Activated naive CD4-positive, alpha-beta T cell treated with anti-CD3 and anti-CD28 coated beads for 36 hours (primary cell): ENCODE results near the gene ATP4B. TPM values are rescaled to one million over a fixed set of nuclear protein-coding genes. Genes with fewer than 3 reads are reported as not detected.

ENCODE experiments used
- CTCF ChIA-PET: fragments of 350-600 bp; sonication (Branson Sonifier 250); formaldehyde crosslinking; loops from one replicate; lab custom pipeline; 2021; ENCODE audit warnings: antibody characterized with exemption; lab: Charles Lee
- DNase-seq: peaks from one replicate; pipeline ENCODE4 v3.0.0-alpha.2; 2020
- H3K27ac Mint-ChIP-seq: one replicate; pipeline ENCODE4 v1.8.0; 2021; ENCODE audit warnings: mild to moderate bottlenecking, mixed read lengths
- H3K27me3 Mint-ChIP-seq: one replicate; pipeline ENCODE4 v1.8.0; 2021; ENCODE audit warnings: low read depth, mixed read lengths
- H3K36me3 Mint-ChIP-seq: one replicate; pipeline ENCODE4 v1.8.0; 2021; ENCODE audit warnings: low read depth, mixed read lengths
- H3K4me1 Mint-ChIP-seq: one replicate; pipeline ENCODE4 v1.8.0; 2021; ENCODE audit warnings: low read depth, mixed read lengths
- H3K4me3 Mint-ChIP-seq: one replicate; pipeline ENCODE4 v1.8.0; 2021; ENCODE audit warnings: mild to moderate bottlenecking, moderate library complexity, mixed read lengths
- H3K9me3 Mint-ChIP-seq: one replicate; pipeline ENCODE4 v1.8.0; 2021; ENCODE audit warnings: mixed read lengths
- intact Hi-C: fragments of 100-400 bp; cut with micrococcal nuclease; formaldehyde crosslinking; loops from one replicate; pipeline ENCODE4 v1.15.1; 2023
- total RNA-seq, 2 experiments: library from RNA; stranded (reverse); gene quantifications; one replicate each; pipeline ENCODE4 v1.2.3, GENCODE V29; 2021

The ATP4B gene
- total RNA-seq, 2 experiments from 2014 or later = not detected

GRCh38 chr13:113616281-113616906, 41.6 kb downstream of the ATP4B start:
- Mint-ChIP-seq H3K4me1 (no peaks in the 10 kb centered on the region), H3K9me3 (no peaks in the 10 kb centered on the region), H3K27me3 (no peaks in the 10 kb centered on the region), H3K4me3 (no peak overlapping the region), H3K36me3 (peaks cover 25% of the 10 kb centered on the region), H3K27ac (no peak overlapping the region)
- DNase-seq = no peak
- CTCF ChIA-PET = no interaction called here
- intact Hi-C loops = no loop called here

DNA sequence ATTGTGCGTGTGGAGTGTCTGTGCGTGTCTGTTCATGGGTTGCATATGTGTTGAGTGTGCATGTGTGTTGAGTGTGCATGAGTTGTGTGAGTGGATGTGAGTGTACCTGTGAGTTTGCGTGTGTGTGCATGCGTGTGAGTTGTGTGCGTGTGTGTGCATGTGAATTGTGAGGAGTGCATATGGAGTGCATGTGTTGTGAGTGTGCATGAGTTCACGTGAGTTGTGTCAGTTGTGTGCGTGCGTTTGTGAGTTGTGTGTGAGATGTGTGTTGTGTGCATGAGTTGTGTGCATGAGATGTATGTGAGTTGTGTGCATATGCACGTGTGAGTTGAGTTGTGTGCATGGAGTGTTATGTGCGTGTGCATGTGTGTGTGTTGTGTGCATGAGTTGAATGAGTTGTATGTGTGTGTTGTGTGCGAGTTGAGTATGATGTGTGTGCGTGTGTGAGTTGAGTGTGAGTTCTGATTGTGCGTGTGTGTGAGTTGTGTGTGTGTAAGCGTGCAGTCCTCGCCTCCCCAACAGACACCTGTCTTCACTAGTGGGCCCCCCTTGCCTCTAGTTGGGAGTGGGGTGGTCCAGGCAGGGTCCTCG, 44.1 kb downstream of the ATP4B start:
- Mint-ChIP-seq H3K9me3 (no peaks in the 10 kb centered on the region), H3K27me3 (no peaks in the 10 kb centered on the region), H3K36me3 (peaks cover 34% of the 10 kb centered on the region), H3K27ac (no peak overlapping the region), H3K4me3 (no peak overlapping the region), H3K4me1 (no peaks in the 10 kb centered on the region)
- DNase-seq = no peak
- CTCF ChIA-PET = no interaction called here
- intact Hi-C loops = no loop called here

GRCh38 chr13:113612607-113613006, 45.4 kb downstream of the ATP4B start:
- no peak overlapping the region for H3K4me3 Mint-ChIP-seq
- intact Hi-C loops = no loop called here
- H3K9me3 Mint-ChIP-seq = no peaks in the 10 kb centered on the region
- DNase-seq = no peak
- H3K27me3 Mint-ChIP-seq = no peaks in the 10 kb centered on the region
- peaks cover 3% of the 10 kb centered on the region for H3K4me1 Mint-ChIP-seq
- H3K27ac Mint-ChIP-seq = no peak overlapping the region
- peaks cover 28% of the 10 kb centered on the region for H3K36me3 Mint-ChIP-seq
- CTCF ChIA-PET = interaction anchor here (0.5 kb wide), 1 partner anchor 578 kb away, joined by 6 read pairs; no protein-coding TSS in a partner anchor

DNA sequence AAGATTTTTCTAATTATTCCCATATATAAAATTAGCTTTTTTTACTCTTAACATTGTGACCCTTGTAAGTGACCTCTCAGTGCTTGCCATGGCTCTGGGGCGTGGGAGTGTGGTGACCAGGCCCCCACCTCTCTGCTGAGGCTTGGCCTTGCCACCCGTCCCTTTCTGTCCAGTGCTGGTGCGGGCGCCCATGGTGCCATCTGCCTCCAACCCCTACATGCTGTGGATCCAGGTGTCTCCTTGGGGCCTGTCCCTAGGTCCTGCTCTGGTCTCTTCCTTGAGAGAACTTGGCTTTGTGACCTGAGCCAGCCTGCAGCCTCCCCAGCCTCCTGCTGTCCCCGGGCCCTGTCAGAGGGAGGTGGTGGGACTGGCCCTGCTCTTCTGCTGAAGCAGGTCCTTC, 46.0 kb downstream of the ATP4B start:
- intact Hi-C loops = no loop called here
- Mint-ChIP-seq H3K36me3 (peaks cover 28% of the 10 kb centered on the region), H3K9me3 (no peaks in the 10 kb centered on the region), H3K4me3 (no peak overlapping the region), H3K4me1 (peaks cover 3% of the 10 kb centered on the region), H3K27ac (no peak overlapping the region), H3K27me3 (no peaks in the 10 kb centered on the region)
- DNase-seq = no peak
- CTCF ChIA-PET = no interaction called here

- no peak overlapping the region for H3K27ac Mint-ChIP-seq
Observed at GRCh38 chr13:113610266-113610665, 47.7 kb downstream of the ATP4B start.

GRCh38 chr13:113609616-113610015, 48.4 kb downstream of the ATP4B start:
- DNase-seq = no peak
- Mint-ChIP-seq H3K27ac (no peak overlapping the region), H3K27me3 (no peaks in the 10 kb centered on the region), H3K36me3 (peaks cover 29% of the 10 kb centered on the region), H3K4me1 (peaks cover 8% of the 10 kb centered on the region), H3K4me3 (no peak overlapping the region), H3K9me3 (no peaks in the 10 kb centered on the region)
- intact Hi-C loops = no loop called here
- CTCF ChIA-PET = no interaction called here

More at GRCh38 chr13:113610266-113610665, 47.7 kb downstream of the ATP4B start:
- peaks cover 23% of the 10 kb centered on the region for H3K36me3 Mint-ChIP-seq
- H3K4me1 Mint-ChIP-seq = peaks cover 5% of the 10 kb centered on the region
- no peak overlapping the region for H3K4me3 Mint-ChIP-seq
- intact Hi-C loops = no loop called here
- no peak for DNase-seq
- H3K9me3 Mint-ChIP-seq = no peaks in the 10 kb centered on the region
- H3K27me3 Mint-ChIP-seq = no peaks in the 10 kb centered on the region
- CTCF ChIA-PET = no interaction called here

- H3K27me3 Mint-ChIP-seq = no peaks in the 10 kb centered on the region
- CTCF ChIA-PET = no interaction called here
- H3K9me3 Mint-ChIP-seq = no peaks in the 10 kb centered on the region
- no peak overlapping the region for H3K4me3 Mint-ChIP-seq
- peaks cover 29% of the 10 kb centered on the region for H3K36me3 Mint-ChIP-seq
- peaks cover 8% of the 10 kb centered on the region for H3K4me1 Mint-ChIP-seq
- no peak overlapping the region for H3K27ac Mint-ChIP-seq
- DNase-seq = no peak
- intact Hi-C loops = no loop called here
Observed at GRCh38 chr13:113608967-113609533, 48.9 kb downstream of the ATP4B start.

DNA sequence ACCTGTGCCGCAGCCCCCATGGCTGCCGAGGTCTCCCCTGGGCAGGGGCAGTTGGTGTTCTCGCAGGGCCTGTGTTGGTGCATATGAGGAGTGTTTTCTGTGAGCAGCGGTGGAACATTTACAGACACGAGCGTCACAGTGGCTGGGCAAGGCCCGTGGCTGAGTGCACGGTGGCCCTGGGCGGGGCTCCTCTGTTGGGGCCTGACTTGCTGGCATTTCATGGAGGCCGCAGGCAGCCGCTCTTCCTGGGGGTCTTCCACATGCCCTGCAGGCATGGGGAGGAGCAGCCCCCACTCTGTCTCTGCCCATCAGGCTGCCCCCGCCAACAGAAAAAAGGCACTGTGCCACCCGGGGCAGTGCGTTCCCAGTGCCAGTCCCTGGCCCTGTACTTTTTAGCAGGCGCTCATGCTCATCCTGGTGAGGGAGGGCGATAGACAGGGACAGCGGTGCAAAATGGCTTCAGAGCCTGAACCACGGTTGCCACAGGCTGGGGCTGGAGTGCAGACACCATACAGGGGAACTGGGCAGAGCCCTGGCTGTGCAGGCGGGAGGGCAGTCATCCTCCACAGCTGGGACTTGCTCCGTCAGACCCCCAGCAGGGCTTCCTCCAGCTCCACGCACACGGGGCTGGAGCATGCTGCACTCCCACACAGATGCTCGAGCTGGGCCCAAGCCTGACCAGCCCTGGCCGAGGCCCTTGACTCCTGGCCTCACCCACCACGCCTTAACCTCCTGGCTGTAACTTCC, 49.9 kb downstream of the ATP4B start:
- no peak overlapping the region for H3K4me3 Mint-ChIP-seq
- H3K27ac Mint-ChIP-seq = no peak overlapping the region
- no peak for DNase-seq
- intact Hi-C loops = no loop called here
- peaks cover 9% of the 10 kb centered on the region for H3K4me1 Mint-ChIP-seq
- H3K9me3 Mint-ChIP-seq = no peaks in the 10 kb centered on the region
- CTCF ChIA-PET = no interaction called here
- peaks cover 29% of the 10 kb centered on the region for H3K36me3 Mint-ChIP-seq
- no peaks in the 10 kb centered on the region for H3K27me3 Mint-ChIP-seq

DNA sequence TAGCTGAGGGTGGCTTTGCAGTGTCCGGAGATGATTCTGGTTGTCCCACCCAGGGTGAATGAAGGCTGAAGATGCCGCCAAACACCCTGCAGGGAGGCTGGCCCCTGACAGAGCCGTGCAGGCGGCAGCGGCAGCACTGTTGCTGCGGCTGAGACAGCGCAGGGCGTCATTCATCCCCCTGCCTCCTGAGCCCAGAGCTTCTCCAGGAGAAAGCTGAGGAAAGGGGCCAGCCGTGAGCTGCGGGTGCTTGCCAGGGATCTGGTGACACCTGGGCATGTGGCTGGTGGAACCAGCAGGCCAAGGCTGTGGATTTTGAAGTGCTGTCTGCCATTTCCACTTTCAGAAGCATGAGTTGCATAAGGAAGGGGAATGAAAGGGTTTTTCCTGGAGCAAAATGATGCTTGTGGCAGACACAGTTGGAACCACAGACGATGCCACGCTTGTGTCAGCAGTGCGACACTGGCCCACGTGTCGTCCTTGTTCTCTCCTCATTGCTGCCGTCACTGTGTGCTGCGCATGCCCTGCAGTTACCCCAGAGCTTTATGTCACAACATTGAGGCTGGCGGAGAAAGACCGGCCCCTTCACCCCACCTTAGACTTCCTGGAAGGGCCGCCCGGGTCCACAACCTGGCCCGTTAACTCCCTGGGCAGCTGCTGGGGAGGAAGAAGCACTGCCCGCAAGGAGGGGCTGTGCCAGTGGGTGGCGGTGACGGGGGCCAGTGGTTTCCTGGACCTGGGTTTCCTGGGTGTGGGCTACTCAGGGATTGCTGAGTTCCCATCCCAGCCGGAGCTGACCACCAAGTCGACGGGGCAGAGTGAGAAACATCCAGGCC, 50.7 kb downstream of the ATP4B start:
- Mint-ChIP-seq H3K27me3 (no peaks in the 10 kb centered on the region), H3K4me3 (no peak overlapping the region), H3K4me1 (peaks cover 11% of the 10 kb centered on the region), H3K36me3 (peaks cover 25% of the 10 kb centered on the region), H3K27ac (no peak overlapping the region), H3K9me3 (no peaks in the 10 kb centered on the region)
- intact Hi-C loops = no loop called here
- CTCF ChIA-PET = no interaction called here
- DNase-seq = no peak

DNA sequence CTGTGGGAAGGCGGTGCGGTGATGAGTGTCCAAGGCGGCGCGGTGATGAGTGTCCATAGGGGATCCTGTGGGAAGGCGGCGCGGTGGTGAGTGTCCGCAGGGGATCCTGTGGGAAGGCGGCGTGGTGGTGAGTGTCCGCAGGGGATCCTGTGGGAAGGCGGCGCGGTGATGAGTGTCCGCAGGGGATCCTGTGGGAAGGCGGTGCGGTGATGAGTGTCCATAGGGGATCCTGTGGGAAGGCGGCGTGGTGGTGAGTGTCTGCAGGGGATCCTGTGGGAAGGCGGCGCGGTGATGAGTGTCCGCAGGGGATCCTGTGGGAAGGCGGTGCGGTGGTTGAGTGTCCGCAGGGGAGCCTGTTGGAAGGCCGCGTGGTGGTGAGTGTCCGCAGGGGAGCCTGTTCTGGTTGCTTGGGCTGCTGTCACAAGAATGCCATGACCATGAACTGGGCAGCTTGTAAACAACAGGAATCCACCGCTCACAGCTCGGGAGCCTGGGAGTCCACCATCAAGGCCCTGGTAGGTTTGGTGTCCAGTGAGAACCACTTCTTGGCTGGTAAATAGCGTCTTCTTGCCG, 52.0 kb downstream of the ATP4B start:
- peaks cover 22% of the 10 kb centered on the region for H3K36me3 Mint-ChIP-seq
- DNase-seq = no peak
- peaks cover 18% of the 10 kb centered on the region for H3K4me1 Mint-ChIP-seq
- H3K9me3 Mint-ChIP-seq = no peaks in the 10 kb centered on the region
- CTCF ChIA-PET = no interaction called here
- intact Hi-C loops = no loop called here
- H3K4me3 Mint-ChIP-seq = no peak overlapping the region
- H3K27me3 Mint-ChIP-seq = no peaks in the 10 kb centered on the region
- H3K27ac Mint-ChIP-seq = no peak overlapping the region

- Mint-ChIP-seq H3K27ac (no peak overlapping the region), H3K27me3 (no peaks in the 10 kb centered on the region), H3K36me3 (peaks cover 23% of the 10 kb centered on the region), H3K4me3 (no peak overlapping the region), H3K4me1 (peaks cover 20% of the 10 kb centered on the region), H3K9me3 (no peaks in the 10 kb centered on the region)
- DNase-seq = no peak
- intact Hi-C loops = no loop called here
- CTCF ChIA-PET = no interaction called here
Observed at GRCh38 chr13:113605461-113605860, 52.5 kb downstream of the ATP4B start.

- intact Hi-C loops = no loop called here
Observed at GRCh38 chr13:113604186-113604585, 53.8 kb downstream of the ATP4B start.

More at GRCh38 chr13:113604186-113604585, 53.8 kb downstream of the ATP4B start:
- Mint-ChIP-seq H3K4me1 (peaks cover 20% of the 10 kb centered on the region), H3K36me3 (peaks cover 28% of the 10 kb centered on the region), H3K9me3 (no peaks in the 10 kb centered on the region), H3K27ac (no peak overlapping the region), H3K27me3 (no peaks in the 10 kb centered on the region), H3K4me3 (no peak overlapping the region)
- no peak for DNase-seq
- CTCF ChIA-PET = no interaction called here
